ENCODE measurements around the gene FBP2. TPM values are rescaled to one million over a fixed set of nuclear protein-coding genes. Genes with fewer than 3 reads are reported as not detected.
"Not testable (repeated sequence)": the region's sequence is repeated elsewhere in the genome, so short reads cannot be mapped to it uniquely, and the experiment has no call there.

FBP2 gene
- polyA plus RNA-seq, 1 of the 3 experiments (the other 2 are of a cell fraction) = not detected

DNA sequence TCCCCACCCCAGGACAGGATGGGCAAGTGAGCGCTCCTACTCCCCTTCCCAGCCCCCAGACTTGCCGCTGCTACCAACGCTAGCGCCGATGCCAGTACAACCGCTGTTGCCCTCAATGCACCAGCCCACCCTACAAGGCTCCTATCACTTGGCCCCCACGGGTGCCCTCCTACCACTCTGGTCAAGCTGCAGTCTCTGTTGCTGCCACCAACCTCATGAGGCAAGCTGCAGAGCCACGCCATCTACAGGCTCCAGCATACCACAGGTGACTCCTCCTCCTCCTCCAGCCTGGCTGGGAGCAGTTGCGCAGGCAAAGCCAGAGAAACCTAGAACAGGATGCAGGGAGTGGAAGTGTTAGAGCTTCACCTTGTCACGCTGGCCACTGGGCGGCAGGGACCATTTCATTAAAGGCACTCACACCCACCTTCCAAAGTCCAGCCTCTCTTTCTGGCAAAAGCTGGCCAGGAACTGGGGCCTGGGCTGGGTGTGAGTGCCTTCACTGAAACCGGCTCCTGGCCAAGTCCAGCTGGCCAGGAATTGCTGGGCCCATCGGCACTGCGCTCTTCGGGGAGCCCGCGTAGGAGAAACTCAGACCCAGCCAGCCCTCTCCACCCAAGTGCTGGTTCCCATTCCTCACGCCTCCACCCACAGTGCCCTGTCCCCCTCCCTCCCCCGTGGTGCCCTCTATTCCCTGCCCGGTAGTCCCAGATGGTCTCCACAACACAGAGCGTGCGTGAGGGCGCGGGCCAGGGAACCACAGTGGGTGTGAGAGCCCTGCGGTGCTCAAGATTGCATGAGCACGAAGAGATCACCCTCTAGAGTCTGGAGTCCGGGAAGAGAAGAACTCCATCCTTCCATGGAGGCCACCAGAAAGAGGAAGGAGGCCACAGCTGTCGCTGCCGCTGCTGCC, 40.3 kb downstream of the FBP2 start (continued):
- TF ChIP-seq, protein P1, sequence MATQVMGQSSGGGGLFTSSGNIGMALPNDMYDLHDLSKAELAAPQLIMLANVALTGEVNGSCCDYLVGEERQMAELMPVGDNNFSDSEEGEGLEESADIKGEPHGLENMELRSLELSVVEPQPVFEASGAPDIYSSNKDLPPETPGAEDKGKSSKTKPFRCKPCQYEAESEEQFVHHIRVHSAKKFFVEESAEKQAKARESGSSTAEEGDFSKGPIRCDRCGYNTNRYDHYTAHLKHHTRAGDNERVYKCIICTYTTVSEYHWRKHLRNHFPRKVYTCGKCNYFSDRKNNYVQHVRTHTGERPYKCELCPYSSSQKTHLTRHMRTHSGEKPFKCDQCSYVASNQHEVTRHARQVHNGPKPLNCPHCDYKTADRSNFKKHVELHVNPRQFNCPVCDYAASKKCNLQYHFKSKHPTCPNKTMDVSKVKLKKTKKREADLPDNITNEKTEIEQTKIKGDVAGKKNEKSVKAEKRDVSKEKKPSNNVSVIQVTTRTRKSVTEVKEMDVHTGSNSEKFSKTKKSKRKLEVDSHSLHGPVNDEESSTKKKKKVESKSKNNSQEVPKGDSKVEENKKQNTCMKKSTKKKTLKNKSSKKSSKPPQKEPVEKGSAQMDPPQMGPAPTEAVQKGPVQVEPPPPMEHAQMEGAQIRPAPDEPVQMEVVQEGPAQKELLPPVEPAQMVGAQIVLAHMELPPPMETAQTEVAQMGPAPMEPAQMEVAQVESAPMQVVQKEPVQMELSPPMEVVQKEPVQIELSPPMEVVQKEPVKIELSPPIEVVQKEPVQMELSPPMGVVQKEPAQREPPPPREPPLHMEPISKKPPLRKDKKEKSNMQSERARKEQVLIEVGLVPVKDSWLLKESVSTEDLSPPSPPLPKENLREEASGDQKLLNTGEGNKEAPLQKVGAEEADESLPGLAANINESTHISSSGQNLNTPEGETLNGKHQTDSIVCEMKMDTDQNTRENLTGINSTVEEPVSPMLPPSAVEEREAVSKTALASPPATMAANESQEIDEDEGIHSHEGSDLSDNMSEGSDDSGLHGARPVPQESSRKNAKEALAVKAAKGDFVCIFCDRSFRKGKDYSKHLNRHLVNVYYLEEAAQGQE (IDR thresholded peaks at IDR 0.05; ENCODE audit: low read depth, low read length) = no peak
- no peak for TF ChIP-seq CHD2 (IDR thresholded peaks at IDR 0.05; ENCODE audit: low read length, partially characterized antibody)

DNA sequence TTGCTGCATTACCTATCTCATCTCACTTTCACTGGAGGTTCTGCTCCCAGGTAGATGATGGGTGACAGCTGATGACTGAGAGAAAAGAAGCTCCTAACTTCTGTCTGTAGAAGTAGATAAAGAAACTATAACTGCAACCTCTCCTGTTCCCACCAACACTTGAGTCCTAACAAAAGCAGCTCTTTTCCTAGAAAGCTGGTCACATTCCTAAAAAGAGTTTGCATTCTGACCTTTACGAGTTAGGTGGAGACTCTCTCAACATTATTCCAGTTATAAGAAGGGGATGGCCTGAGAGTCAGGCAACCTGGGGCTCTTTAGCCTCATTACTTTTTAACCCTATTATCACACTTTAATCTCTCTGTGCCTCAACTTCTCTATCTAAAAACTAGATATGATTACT, 47.7 kb downstream of the FBP2 start:
- Histone ChIP-seq H3K4me2 (no peak overlapping the region), H3K9me3 (no peaks in the 10 kb centered on the region), H3K9ac (no peak overlapping the region), H3K27me3 (ENCODE audit: insufficient read depth) (no peaks in the 10 kb centered on the region), H3K9me2 (no peaks in the 10 kb centered on the region), H3K36me3 (replicated peaks in 1 of 2; ENCODE audit: control insufficient read depth in 1 of 2, insufficient read depth in 2 of 2, low read length in 1 of 2) (no peaks in the 10 kb centered on the region), H3K79me2 (ENCODE audit: insufficient read depth) (no peaks in the 10 kb centered on the region), H3F3A (replicated peaks; ENCODE audit: insufficient read depth) (no peaks in the 10 kb centered on the region), H3K27ac (ENCODE audit: low read depth in 2 of 2, low read length in 1 of 2) (no peak overlapping the region), H4K20me1 (ENCODE audit: insufficient read depth) (no peaks in the 10 kb centered on the region), H3K4me1 (ENCODE audit: control insufficient read depth in 1 of 2, insufficient read depth in 2 of 2, low read depth in 1 of 2, low read length in 1 of 2) (no peaks in the 10 kb centered on the region), H2AFZ (ENCODE audit: low read depth) (no peak overlapping the region), H3K4me3 (ENCODE audit: low read depth in 2 of 2, low read length in 1 of 2) (no peak overlapping the region)
- no peak for DNase-seq
- 32% methylated on average over 1 of the region's 1 CpG for WGBS (ENCODE audit: low lambda C conversion rate)
- TF ChIP-seq, protein P2, sequence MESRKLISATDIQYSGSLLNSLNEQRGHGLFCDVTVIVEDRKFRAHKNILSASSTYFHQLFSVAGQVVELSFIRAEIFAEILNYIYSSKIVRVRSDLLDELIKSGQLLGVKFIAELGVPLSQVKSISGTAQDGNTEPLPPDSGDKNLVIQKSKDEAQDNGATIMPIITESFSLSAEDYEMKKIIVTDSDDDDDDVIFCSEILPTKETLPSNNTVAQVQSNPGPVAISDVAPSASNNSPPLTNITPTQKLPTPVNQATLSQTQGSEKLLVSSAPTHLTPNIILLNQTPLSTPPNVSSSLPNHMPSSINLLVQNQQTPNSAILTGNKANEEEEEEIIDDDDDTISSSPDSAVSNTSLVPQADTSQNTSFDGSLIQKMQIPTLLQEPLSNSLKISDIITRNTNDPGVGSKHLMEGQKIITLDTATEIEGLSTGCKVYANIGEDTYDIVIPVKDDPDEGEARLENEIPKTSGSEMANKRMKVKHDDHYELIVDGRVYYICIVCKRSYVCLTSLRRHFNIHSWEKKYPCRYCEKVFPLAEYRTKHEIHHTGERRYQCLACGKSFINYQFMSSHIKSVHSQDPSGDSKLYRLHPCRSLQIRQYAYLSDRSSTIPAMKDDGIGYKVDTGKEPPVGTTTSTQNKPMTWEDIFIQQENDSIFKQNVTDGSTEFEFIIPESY (IDR thresholded peaks at IDR 0.05; ENCODE audit: borderline replicate concordance, low read depth) = no peak
- TF ChIP-seq MEF2A (IDR thresholded peaks at IDR 0.05; ENCODE audit: borderline replicate concordance, low read depth) = no peak
- TF ChIP-seq, protein P3, sequence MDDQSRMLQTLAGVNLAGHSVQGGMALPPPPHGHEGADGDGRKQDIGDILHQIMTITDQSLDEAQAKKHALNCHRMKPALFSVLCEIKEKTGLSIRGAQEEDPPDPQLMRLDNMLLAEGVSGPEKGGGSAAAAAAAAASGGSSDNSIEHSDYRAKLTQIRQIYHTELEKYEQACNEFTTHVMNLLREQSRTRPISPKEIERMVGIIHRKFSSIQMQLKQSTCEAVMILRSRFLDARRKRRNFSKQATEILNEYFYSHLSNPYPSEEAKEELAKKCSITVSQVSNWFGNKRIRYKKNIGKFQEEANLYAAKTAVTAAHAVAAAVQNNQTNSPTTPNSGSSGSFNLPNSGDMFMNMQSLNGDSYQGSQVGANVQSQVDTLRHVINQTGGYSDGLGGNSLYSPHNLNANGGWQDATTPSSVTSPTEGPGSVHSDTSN (IDR thresholded peaks at IDR 0.05) = no peak
- TF ChIP-seq TAF1 (IDR thresholded peaks at IDR 0.05; ENCODE audit: borderline replicate concordance, low read depth, low read length) = no peak
- TF ChIP-seq RXRA (IDR thresholded peaks at IDR 0.05; ENCODE audit: borderline replicate concordance, low read depth) = no peak
- no peak for TF ChIP-seq RFX5 (IDR thresholded peaks at IDR 0.05; ENCODE audit: low read length)
- TF ChIP-seq SIN3A (IDR thresholded peaks at IDR 0.05; ENCODE audit: borderline replicate concordance, low read depth, low read length) = no peak
- TF ChIP-seq FOXM1 (IDR thresholded peaks at IDR 0.05; ENCODE audit: low read depth) = no peak
- TF ChIP-seq NRF1 (IDR thresholded peaks at IDR 0.05; ENCODE audit: low read depth, low read length) = no peak
- TF ChIP-seq GATA2 (CRISPR knock-in tag; IDR thresholded peaks at IDR 0.05) = no peak
- TF ChIP-seq YY1 (IDR thresholded peaks at IDR 0.05; ENCODE audit: low read depth) = no peak
- POLR2A ChIA-PET = no interaction called here
- CTCF ChIA-PET = interaction anchor here (1.0 kb wide), 1 partner anchor 17 kb away, joined by 3 read pairs; no protein-coding TSS in a partner anchor

DNA sequence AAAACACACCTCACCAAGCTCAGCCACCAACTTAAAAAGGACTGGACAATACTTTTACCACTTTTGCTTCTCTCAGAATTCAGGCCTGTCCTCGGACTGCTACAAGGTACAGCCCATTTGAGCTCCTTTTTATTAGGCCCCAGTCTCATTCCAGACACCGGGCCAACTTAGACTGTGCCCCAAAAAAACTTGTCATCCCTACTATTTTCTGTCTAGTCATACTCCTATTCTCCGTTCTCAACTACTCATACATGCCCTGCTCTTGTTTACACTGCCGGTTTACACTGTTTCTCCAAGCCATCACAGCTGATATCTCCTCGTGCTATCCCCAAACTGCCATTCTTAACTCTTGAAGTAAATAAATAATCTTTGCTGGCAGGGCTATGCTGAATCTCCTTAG, 49.3 kb downstream of the FBP2 start:
- H3K4me2 ChIP-seq; H3K79me2 ChIP-seq (ENCODE audit: insufficient read depth); H4K20me1 ChIP-seq (ENCODE audit: insufficient read depth); H3K4me3 ChIP-seq (ENCODE audit: low read depth in 2 of 2, low read length in 1 of 2); H3K9me3 ChIP-seq; H3K9ac ChIP-seq; H3K27ac ChIP-seq (ENCODE audit: low read depth in 2 of 2, low read length in 1 of 2); H3K36me3 ChIP-seq (replicated peaks in 1 of 2; ENCODE audit: control insufficient read depth in 1 of 2, insufficient read depth in 2 of 2, low read length in 1 of 2); DNase-seq; H3F3A ChIP-seq (replicated peaks; ENCODE audit: insufficient read depth); POLR2A ChIA-PET; CTCF ChIA-PET; H3K27me3 ChIP-seq (ENCODE audit: insufficient read depth); H3K4me1 ChIP-seq (ENCODE audit: control insufficient read depth in 1 of 2, insufficient read depth in 2 of 2, low read depth in 1 of 2, low read length in 1 of 2); H2AFZ ChIP-seq (ENCODE audit: low read depth); H3K9me2 ChIP-seq: not testable (repeated sequence)
- WGBS (ENCODE audit: low lambda C conversion rate) = 53% methylated on average over 3 of the region's 5 CpGs
